ENCODE data around the gene CD52. TPM values are rescaled to one million over a fixed set of nuclear protein-coding genes. Genes with fewer than 3 reads are reported as not detected.

The CD52 gene
- total and polyA plus RNA-seq, 2 of the 13 experiments (the other 11 are each of a cell fraction or from before 2014, with no cell fraction given) = 0.32 TPM; not detected in 1

DNA sequence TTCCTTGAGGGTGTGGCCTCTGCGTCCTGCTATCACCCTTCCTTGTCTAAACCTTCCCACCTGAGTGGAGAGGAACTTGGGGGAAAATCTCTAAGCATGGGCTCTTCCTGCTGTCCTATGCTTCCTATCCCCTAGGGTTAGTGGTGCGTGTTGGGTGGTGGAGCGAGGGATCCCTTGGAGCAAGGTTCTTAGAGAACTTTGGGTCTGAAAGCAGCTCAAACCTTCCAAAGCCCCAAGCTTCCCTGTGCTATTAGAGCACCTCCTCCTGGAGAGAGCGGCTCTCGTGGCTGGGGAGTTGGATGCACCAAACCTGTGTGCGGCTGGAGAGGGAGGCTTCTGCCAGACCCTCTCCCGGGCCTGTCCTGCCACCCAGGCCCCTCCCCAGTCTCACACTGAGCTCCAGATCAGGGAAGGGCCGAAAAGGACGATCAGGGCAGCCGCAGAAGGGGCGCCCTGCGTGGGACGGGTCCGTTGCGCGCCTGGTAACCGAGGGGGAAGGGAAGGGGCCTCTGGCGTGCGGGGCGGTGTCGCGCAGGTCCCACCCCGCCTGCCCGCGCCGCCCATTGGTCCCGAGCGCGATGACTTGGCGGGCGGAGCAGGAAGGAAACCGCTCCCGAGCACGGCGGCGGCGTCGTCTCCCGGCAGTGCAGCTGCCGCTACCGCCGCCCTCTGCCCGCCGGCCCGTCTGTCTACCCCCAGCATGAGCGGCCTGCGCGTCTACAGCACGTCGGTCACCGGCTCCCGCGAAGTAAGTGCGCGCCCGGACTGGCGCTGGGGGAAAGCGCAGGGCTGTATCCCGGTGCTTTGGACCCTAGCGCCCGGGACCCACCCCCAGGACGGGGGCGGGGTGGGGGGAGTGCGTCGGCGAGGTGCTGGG is 38.1 kb upstream of the CD52 start, which contains the start of gene SH3BGRL3 (continued):
- TF ChIP-seq HOXA3 (CRISPR knock-in tag; IDR thresholded peaks at IDR 0.05) = peak; percentile 66; the same call in 1 of the 2 replicates
- TF ChIP-seq ZNF572 (CRISPR knock-in tag; IDR thresholded peaks at IDR 0.05) = 0 out of 2 replicates have a peak, but pooled peaks have one; percentile 35
- no peak for TF ChIP-seq HOXA5 (CRISPR knock-in tag; IDR thresholded peaks at IDR 0.05)
- no peak for TF ChIP-seq ZC3H4 (CRISPR knock-in tag; IDR thresholded peaks at IDR 0.05; ENCODE audit: borderline replicate concordance)
- no peak; the same call in 1 of the 2 replicates for TF ChIP-seq ZNF891 (CRISPR knock-in tag; IDR thresholded peaks at IDR 0.05)
- no peak for TF ChIP-seq FOXK1 (CRISPR knock-in tag; IDR thresholded peaks at IDR 0.05; ENCODE audit: borderline replicate concordance, low read depth)
- TF ChIP-seq NCOA2 (CRISPR knock-in tag; IDR thresholded peaks at IDR 0.05) = no peak
- 0 out of 2 replicates have a peak, but pooled peaks have one; percentile 36 for TF ChIP-seq TBP (CRISPR knock-in tag; IDR thresholded peaks at IDR 0.05)
- TF ChIP-seq, protein P1, sequence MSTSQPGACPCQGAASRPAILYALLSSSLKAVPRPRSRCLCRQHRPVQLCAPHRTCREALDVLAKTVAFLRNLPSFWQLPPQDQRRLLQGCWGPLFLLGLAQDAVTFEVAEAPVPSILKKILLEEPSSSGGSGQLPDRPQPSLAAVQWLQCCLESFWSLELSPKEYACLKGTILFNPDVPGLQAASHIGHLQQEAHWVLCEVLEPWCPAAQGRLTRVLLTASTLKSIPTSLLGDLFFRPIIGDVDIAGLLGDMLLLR (CRISPR knock-in tag; IDR thresholded peaks at IDR 0.05) = peak; percentile 61
- TF ChIP-seq RBFOX2 (IDR thresholded peaks at IDR 0.05; ENCODE audit: low read depth, low read length) = peak; percentile 85
- no peak for TF ChIP-seq RAD51 (IDR thresholded peaks at IDR 0.05; ENCODE audit: borderline replicate concordance)
- TF ChIP-seq ZNF570 (CRISPR knock-in tag; IDR thresholded peaks at IDR 0.05; ENCODE audit: borderline replicate concordance) = no peak
- peak; percentile 49; the same call in 1 of the 2 replicates for TF ChIP-seq SMYD3 (CRISPR knock-in tag; IDR thresholded peaks at IDR 0.05)
- TF ChIP-seq LBX2 (CRISPR knock-in tag; IDR thresholded peaks at IDR 0.05; ENCODE audit: borderline replicate concordance) = no peak; the same call in 1 of the 2 replicates
- TF ChIP-seq, protein P2, sequence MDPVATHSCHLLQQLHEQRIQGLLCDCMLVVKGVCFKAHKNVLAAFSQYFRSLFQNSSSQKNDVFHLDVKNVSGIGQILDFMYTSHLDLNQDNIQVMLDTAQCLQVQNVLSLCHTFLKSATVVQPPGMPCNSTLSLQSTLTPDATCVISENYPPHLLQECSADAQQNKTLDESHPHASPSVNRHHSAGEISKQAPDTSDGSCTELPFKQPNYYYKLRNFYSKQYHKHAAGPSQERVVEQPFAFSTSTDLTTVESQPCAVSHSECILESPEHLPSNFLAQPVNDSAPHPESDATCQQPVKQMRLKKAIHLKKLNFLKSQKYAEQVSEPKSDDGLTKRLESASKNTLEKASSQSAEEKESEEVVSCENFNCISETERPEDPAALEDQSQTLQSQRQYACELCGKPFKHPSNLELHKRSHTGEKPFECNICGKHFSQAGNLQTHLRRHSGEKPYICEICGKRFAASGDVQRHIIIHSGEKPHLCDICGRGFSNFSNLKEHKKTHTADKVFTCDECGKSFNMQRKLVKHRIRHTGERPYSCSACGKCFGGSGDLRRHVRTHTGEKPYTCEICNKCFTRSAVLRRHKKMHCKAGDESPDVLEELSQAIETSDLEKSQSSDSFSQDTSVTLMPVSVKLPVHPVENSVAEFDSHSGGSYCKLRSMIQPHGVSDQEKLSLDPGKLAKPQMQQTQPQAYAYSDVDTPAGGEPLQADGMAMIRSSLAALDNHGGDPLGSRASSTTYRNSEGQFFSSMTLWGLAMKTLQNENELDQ (CRISPR knock-in tag; IDR thresholded peaks at IDR 0.05; ENCODE audit: borderline replicate concordance) = no peak
- TF ChIP-seq REL (CRISPR knock-in tag; conservative IDR thresholded peaks at IDR 0.05) = 0 out of 2 replicates have a peak, but pooled peaks have one; percentile 62
- TF ChIP-seq ZNF557 (CRISPR knock-in tag; IDR thresholded peaks at IDR 0.05) = no peak
- TF ChIP-seq, protein P3, sequence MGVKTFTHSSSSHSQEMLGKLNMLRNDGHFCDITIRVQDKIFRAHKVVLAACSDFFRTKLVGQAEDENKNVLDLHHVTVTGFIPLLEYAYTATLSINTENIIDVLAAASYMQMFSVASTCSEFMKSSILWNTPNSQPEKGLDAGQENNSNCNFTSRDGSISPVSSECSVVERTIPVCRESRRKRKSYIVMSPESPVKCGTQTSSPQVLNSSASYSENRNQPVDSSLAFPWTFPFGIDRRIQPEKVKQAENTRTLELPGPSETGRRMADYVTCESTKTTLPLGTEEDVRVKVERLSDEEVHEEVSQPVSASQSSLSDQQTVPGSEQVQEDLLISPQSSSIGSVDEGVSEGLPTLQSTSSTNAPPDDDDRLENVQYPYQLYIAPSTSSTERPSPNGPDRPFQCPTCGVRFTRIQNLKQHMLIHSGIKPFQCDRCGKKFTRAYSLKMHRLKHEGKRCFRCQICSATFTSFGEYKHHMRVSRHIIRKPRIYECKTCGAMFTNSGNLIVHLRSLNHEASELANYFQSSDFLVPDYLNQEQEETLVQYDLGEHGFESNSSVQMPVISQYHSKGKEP (CRISPR knock-in tag; IDR thresholded peaks at IDR 0.05) = no peak
- peak; percentile 2; the same call in 1 of the 2 replicates for TF ChIP-seq MED1 (CRISPR knock-in tag; IDR thresholded peaks at IDR 0.05)
- no peak; the same call in 1 of the 2 replicates for TF ChIP-seq ZNF800 (CRISPR knock-in tag; IDR thresholded peaks at IDR 0.05)
- TF ChIP-seq ZNF143 (CRISPR knock-in tag; IDR thresholded peaks at IDR 0.05) = no peak
- no peak for TF ChIP-seq TOE1 (CRISPR knock-in tag; IDR thresholded peaks at IDR 0.05)
- TF ChIP-seq ZNF446 (CRISPR knock-in tag; IDR thresholded peaks at IDR 0.05) = no peak
- TF ChIP-seq GTF2F1 (IDR thresholded peaks at IDR 0.05; ENCODE audit: low read length) = no peak

Data from HepG2 (cell line).